HL-60 (cell line): Measurements from ENCODE around the gene UGGT1.

ENCODE experiments used
- DNase-seq, 2 experiments: peaks; one replicate each; pipeline ENCODE4 v3.0.0-alpha.2; 2010 to 2020; ENCODE audit warnings: low read depth in 1 of 2, low spot score in 1 of 2
- H3K27ac ChIP-seq: fragments of 250-450 bp; sonication (Bioruptor Pico); replicated peaks from 2 replicates; pipeline ENCODE4 v1.5.1; 2020; ENCODE audit warnings: mild to moderate bottlenecking, moderate library complexity
- H3K27me3 ChIP-seq: fragments of 250-450 bp; sonication (Bioruptor Pico); 2 replicates; pipeline ENCODE4 v1.5.1; 2021; ENCODE audit warnings: mild to moderate bottlenecking, moderate library complexity; ENCODE audit not compliant: insufficient read depth, poor library complexity, severe bottlenecking
- H3K4me3 ChIP-seq: replicated peaks from 2 replicates; pipeline ENCODE4 v1.5.1; 2011; ENCODE audit warnings: mild to moderate bottlenecking, control low read depth, low read length; ENCODE audit not compliant: insufficient read depth
- CTCF ChIP-seq: IDR thresholded peaks from one replicate; pipeline ENCODE4 v1.5.1; 2011; ENCODE audit warnings: low read length, control low read depth, inconsistent platforms; ENCODE audit not compliant: insufficient read depth
- GABPA ChIP-seq: IDR thresholded peaks from 2 replicates; pipeline ENCODE4 v1.6.1; 2012; ENCODE audit warnings: low read depth
- POLR2AphosphoS5 ChIP-seq: IDR thresholded peaks from 2 replicates; pipeline ENCODE4 v1.6.1; 2012; ENCODE audit warnings: low read depth
- SPI1 ChIP-seq: IDR thresholded peaks from 2 replicates; pipeline ENCODE4 v1.6.1; 2012; ENCODE audit warnings: low read depth, mild to moderate bottlenecking, borderline replicate concordance
- TF ChIP-seq, protein P1 (sequence below): IDR thresholded peaks from 2 replicates; pipeline ENCODE4 v1.6.1; 2012; ENCODE audit warnings: low read depth; ENCODE audit not compliant: insufficient replicate concordance

Gene UGGT1

GRCh38 chr2:128232965-128233789 lies 142.2 kb downstream of the UGGT1 start:
- Histone ChIP-seq H3K4me3 (peak overlapping the region; percentile 67), H3K27ac (peak overlapping the region; percentile 29), H3K27me3 (no peaks in the 10 kb centered on the region)
- TF ChIP-seq CTCF (peak; percentile 67), POLR2AphosphoS5 (no peak)
- peak; percentile 35 to 85 for DNase-seq

GRCh38 chr2:128233790-128234395 lies 142.9 kb downstream of the UGGT1 start:
- Histone ChIP-seq H3K27me3 (no peaks in the 10 kb centered on the region), H3K4me3 (peak overlapping the region; percentile 67; the same call in 1 of the 2 replicates), H3K27ac (no peak overlapping the region)
- TF ChIP-seq GABPA = no peak
- no peak for TF ChIP-seq CTCF
- TF ChIP-seq POLR2AphosphoS5 = no peak
- TF ChIP-seq SPI1 = no peak
- TF ChIP-seq, protein P1, sequence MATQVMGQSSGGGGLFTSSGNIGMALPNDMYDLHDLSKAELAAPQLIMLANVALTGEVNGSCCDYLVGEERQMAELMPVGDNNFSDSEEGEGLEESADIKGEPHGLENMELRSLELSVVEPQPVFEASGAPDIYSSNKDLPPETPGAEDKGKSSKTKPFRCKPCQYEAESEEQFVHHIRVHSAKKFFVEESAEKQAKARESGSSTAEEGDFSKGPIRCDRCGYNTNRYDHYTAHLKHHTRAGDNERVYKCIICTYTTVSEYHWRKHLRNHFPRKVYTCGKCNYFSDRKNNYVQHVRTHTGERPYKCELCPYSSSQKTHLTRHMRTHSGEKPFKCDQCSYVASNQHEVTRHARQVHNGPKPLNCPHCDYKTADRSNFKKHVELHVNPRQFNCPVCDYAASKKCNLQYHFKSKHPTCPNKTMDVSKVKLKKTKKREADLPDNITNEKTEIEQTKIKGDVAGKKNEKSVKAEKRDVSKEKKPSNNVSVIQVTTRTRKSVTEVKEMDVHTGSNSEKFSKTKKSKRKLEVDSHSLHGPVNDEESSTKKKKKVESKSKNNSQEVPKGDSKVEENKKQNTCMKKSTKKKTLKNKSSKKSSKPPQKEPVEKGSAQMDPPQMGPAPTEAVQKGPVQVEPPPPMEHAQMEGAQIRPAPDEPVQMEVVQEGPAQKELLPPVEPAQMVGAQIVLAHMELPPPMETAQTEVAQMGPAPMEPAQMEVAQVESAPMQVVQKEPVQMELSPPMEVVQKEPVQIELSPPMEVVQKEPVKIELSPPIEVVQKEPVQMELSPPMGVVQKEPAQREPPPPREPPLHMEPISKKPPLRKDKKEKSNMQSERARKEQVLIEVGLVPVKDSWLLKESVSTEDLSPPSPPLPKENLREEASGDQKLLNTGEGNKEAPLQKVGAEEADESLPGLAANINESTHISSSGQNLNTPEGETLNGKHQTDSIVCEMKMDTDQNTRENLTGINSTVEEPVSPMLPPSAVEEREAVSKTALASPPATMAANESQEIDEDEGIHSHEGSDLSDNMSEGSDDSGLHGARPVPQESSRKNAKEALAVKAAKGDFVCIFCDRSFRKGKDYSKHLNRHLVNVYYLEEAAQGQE = no peak
- no peak for DNase-seq

GRCh38 chr2:128234613-128235012 lies 143.6 kb downstream of the UGGT1 start:
- no peak overlapping the region for H3K4me3 ChIP-seq
- TF ChIP-seq GABPA = no peak
- no peak for TF ChIP-seq CTCF
- no peak for TF ChIP-seq POLR2AphosphoS5
- TF ChIP-seq, protein P1 = no peak
- no peak for TF ChIP-seq SPI1
- DNase-seq = no peak
- H3K27me3 ChIP-seq = no peaks in the 10 kb centered on the region
- H3K27ac ChIP-seq = no peak overlapping the region
